Breast epithelium (tissue), 3 donors: ENCODE results near the gene PTGR3.
A peak's percentile ranks its signal among the peaks of the same experiment; 100 is the strongest.

ENCODE experiments used
- CTCF ChIP-seq, 3 donors: fragments of 450-650 bp; IDR thresholded peaks; one replicate each; pipeline ENCODE4 v1.5.1; 2016 to 2017; ENCODE audit warnings: antibody characterized with exemption in 3 of 3, mild to moderate bottlenecking in 3 of 3, moderate library complexity in 3 of 3
- POLR2A ChIP-seq: fragments of 450-650 bp; IDR thresholded peaks from one replicate; pipeline ENCODE4 v1.6.1; 2016; ENCODE audit warnings: antibody characterized with exemption, mild to moderate bottlenecking, moderate library complexity
- POLR2AphosphoS5 ChIP-seq, 3 donors: sonication (generic); formaldehyde crosslinking; IDR thresholded peaks; one replicate each; pipeline ENCODE4 v1.6.1; 2017; ENCODE audit warnings: antibody characterized with exemption in 3 of 3

GRCh38 chr18:75207310-75208154, 1.4 kb downstream of the PTGR3 start:
- TF ChIP-seq CTCF (IDR thresholded peaks at IDR 0.05), result no peak
- peak in 1 of 3 donors; percentile 14 for TF ChIP-seq POLR2AphosphoS5 (IDR thresholded peaks at IDR 0.05)
- no peak for TF ChIP-seq POLR2A
